ENCODE results near the gene DDC. TPM values are rescaled to one million over a fixed set of nuclear protein-coding genes. Genes with fewer than 3 reads are reported as not detected.

The DDC gene
- total RNA-seq, 4 donors from 2014 or later = 0.24 to 1.3 TPM; not detected in 2

DNA sequence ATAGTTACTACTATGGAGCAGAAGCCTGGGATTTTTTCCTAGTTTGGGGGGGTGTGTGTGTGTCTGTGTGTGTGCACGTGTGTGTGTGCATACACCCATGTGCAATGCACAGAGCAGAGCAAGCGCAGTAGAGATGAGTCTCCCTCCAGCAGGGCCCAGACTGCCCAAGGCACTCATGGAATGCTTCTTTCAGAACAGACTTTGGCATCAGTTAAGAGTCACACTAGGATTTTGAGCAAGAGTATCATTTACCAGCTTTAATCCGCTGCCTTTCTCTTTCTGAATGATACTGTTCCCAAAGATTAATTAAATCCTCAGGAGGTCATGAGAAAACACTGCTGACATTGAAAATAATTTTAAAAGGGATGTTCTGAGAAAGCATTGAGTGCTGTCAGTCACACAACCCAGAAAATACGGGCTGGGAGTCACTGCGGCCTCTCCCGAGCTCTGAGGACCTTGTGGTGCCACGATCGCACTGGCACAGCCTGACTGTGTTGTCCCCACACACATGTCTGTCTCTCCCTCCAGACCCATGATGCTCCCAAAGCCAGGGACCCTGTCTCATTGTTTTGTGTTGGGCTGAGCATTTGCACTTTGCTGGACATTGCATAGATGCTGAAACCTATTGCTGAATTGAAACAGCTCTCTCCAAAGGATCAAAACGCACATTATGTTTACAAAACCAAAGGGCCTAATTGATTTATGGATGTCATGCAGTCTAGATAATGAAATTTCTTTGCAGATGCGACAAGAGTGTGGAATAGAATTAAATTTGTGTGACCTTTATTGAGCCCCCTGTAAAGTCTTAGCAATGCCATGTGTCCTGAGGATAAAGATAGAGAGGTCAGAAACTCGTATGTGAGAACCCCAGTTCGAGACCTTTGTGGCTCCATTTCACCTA lies 60.3 kb downstream of the DDC start:
- peak; percentile 42 to 66 for ATAC-seq
- DNase-seq = peak; percentile 69 to 87
- Histone ChIP-seq H3K27ac (peak overlapping the region; percentile 90 to 99 (median 97)), H3K27me3 (no peaks in the 10 kb centered on the region), H3K36me3 (no peaks in the 10 kb centered on the region), H3K9me3 (no peaks in the 10 kb centered on the region), H3K4me3 (no peak overlapping the region), H3K4me1 (peaks cover 73 to 77% of the 10 kb centered on the region in 2 donors)
- intact Hi-C loops (cut with DNase I; ENCODE audit: low total_unique reads) (loop anchor here (2.0 to 10.0 kb wide), 5 partner anchors 30 to 810 kb away; partner anchors contain the start of gene COBL), in situ Hi-C loops (cut with MboI; ENCODE audit: low sequenced_read_pairs in 4 of 4) (loop anchor here in 2 of 4 donors (5.0 to 10.0 kb wide), 2 partner anchors 150 to 162 kb away; no protein-coding TSS in a partner anchor)
- TF ChIP-seq, protein P1, sequence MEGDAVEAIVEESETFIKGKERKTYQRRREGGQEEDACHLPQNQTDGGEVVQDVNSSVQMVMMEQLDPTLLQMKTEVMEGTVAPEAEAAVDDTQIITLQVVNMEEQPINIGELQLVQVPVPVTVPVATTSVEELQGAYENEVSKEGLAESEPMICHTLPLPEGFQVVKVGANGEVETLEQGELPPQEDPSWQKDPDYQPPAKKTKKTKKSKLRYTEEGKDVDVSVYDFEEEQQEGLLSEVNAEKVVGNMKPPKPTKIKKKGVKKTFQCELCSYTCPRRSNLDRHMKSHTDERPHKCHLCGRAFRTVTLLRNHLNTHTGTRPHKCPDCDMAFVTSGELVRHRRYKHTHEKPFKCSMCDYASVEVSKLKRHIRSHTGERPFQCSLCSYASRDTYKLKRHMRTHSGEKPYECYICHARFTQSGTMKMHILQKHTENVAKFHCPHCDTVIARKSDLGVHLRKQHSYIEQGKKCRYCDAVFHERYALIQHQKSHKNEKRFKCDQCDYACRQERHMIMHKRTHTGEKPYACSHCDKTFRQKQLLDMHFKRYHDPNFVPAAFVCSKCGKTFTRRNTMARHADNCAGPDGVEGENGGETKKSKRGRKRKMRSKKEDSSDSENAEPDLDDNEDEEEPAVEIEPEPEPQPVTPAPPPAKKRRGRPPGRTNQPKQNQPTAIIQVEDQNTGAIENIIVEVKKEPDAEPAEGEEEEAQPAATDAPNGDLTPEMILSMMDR (IDR thresholded peaks at IDR 0.05 in 4 of 5, conservative IDR thresholded peaks at IDR 0.05 in 1 of 5) = no peak
- TF ChIP-seq POLR2A (IDR thresholded peaks at IDR 0.05) = peak in 1 of 2 donors; percentile 54

DNA sequence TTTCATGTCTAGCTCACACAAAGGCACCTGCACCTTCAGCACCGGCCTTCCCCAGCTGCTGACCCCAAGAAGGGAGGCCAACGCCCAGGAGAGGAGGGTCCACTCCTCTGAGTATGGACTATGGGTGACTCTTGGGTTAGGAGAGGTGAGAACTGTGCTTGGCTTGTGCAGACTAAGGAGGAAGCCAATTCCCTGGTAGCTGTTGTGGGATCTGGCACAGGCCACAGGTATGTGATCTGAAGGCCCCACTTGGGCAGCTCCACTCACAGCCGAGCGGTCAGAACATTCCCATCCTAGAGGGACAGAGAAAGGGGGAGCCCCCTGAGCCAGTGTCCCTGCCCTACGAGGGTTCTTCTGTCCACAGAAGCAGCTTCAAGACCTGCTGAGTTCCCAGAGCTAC lies 62.3 kb downstream of the DDC start:
- Histone ChIP-seq H3K36me3 (no peaks in the 10 kb centered on the region), H3K4me3 (peak overlapping the region in 1 of 4 donors; percentile 45)
- ATAC-seq = peak in 1 of 2 donors; percentile 35

DNA sequence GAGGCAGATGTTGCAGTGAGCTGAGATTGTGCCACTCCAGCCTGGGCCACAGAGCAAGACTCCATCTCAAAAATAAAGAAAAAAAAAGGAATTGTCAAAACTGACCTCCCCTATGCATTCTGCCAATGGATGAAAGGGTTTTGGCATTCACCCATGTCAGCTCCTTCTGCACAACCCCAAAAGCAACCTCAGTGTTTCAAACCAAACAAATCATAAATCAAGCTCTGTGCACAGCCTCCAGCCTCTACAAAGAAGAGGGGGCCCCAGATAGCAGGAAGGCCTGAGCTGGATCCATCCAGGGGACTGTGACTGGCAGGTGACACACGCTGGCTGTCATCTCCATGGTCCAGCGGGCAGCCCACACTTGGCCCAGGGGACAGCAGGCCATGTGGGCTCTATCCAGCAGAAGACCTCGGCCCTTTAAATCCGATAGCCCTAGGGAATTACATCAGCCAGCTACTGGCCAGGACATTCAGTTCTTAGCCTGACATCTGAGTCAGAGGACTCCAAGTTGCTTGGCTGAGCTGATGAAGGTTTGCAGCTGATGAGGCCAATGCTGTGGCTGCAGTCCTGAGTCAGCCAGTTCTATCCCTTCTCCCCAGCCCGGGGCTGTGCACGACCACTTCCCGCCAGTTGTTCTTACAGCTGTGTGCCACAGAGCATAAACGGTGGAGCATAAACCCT lies 63.1 kb downstream of the DDC start:
- Histone ChIP-seq H3K36me3 (no peaks in the 10 kb centered on the region), H3K4me3 (peak overlapping the region in 1 of 4 donors; percentile 45)
- intact Hi-C loops (cut with DNase I; ENCODE audit: low total_unique reads) = loop anchor here (2.0 to 10.0 kb wide), 6 partner anchors 90 to 813 kb away; partner anchors contain the start of gene COBL

More for the DNA sequence above, 62.3 kb downstream of the DDC start:
- peak; percentile 39 to 82 for DNase-seq
- intact Hi-C loops (cut with DNase I; ENCODE audit: low total_unique reads) (loop anchor here (2.0 to 10.0 kb wide), 6 partner anchors 89 to 812 kb away; partner anchors contain the start of gene COBL), in situ Hi-C loops (cut with MboI; ENCODE audit: low sequenced_read_pairs in 4 of 4) (loop anchor here in 2 of 4 donors (5.0 to 10.0 kb wide), 2 partner anchors 152 to 164 kb away; no protein-coding TSS in a partner anchor)
- Histone ChIP-seq H3K4me1 (peaks cover 60 to 63% of the 10 kb centered on the region in 2 donors), H3K9me3 (no peaks in the 10 kb centered on the region), H3K27me3 (no peaks in the 10 kb centered on the region), H3K27ac (peak overlapping the region; percentile 90 to 99 (median 97))
- no peak for TF ChIP-seq POLR2A (IDR thresholded peaks at IDR 0.05)
- TF ChIP-seq, protein P1 (IDR thresholded peaks at IDR 0.05 in 4 of 5, conservative IDR thresholded peaks at IDR 0.05 in 1 of 5) = no peak

DNA sequence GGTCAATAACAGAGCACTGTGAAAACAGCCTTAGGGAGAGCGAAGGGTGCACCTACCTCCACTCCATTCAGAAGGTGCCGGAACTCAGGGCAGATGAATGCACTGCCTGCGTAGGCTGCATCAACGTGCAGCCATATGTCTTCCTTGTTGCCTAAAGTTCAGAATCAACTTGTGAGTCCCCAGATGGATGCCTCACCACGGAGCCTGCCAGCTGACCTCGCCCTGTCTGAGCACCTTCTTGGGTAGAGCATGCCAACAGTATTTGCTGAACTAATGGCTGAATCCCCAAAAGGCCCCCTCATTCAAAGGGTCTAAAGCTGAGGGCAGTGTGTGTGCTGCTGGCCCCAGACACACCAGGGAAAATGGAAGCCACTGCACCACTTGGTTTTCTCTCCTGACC lies 66.1 kb downstream of the DDC start:
- no peaks in the 10 kb centered on the region for H3K36me3 ChIP-seq
- peak overlapping the region in 1 of 4 donors; percentile 8 for H3K27ac ChIP-seq
- no peaks in the 10 kb centered on the region for H3K27me3 ChIP-seq
- in situ Hi-C loops (cut with MboI; ENCODE audit: low sequenced_read_pairs in 4 of 4) = no loop called here
- H3K4me3 ChIP-seq = no peak overlapping the region
- ATAC-seq (no peak), DNase-seq (no peak)
- intact Hi-C loops (cut with DNase I; ENCODE audit: low total_unique reads) = no loop called here
- TF ChIP-seq, protein P1 (IDR thresholded peaks at IDR 0.05 in 4 of 5, conservative IDR thresholded peaks at IDR 0.05 in 1 of 5) = no peak
- no peak for TF ChIP-seq POLR2A (IDR thresholded peaks at IDR 0.05)
- peaks cover 32 to 36% of the 10 kb centered on the region in 2 donors for H3K4me1 ChIP-seq
- no peaks in the 10 kb centered on the region for H3K9me3 ChIP-seq

More for the DNA sequence above, 63.1 kb downstream of the DDC start:
- in situ Hi-C loops (cut with MboI; ENCODE audit: low sequenced_read_pairs in 4 of 4) = loop anchor here in 2 of 4 donors (5.0 to 10.0 kb wide), 2 partner anchors 153 to 165 kb away; no protein-coding TSS in a partner anchor
- Histone ChIP-seq H3K9me3 (no peaks in the 10 kb centered on the region), H3K27me3 (no peaks in the 10 kb centered on the region), H3K4me1 (peaks cover 53 to 61% of the 10 kb centered on the region in 2 donors), H3K27ac (peak overlapping the region; percentile 90 to 99 (median 97))
- peak; percentile 91 to 97 for DNase-seq
- peak; percentile 83 to 88 for ATAC-seq
- peak in 1 of 2 donors; percentile 63 for TF ChIP-seq POLR2A (IDR thresholded peaks at IDR 0.05)
- TF ChIP-seq, protein P1 (IDR thresholded peaks at IDR 0.05 in 4 of 5, conservative IDR thresholded peaks at IDR 0.05 in 1 of 5) = peak in 1 of 5 experiments; percentile 4
